Transverse colon (tissue), 4 donors: ENCODE measurements around the gene LARGE1. TPM values are rescaled to one million over a fixed set of nuclear protein-coding genes. Genes with fewer than 3 reads are reported as not detected.
A peak's percentile ranks its signal among the peaks of the same experiment; 100 is the strongest.

Source experiments
- DNase-seq: peaks from one replicate; pipeline ENCODE4 v3.0.0-alpha.2; 2019
- H3K27ac ChIP-seq, 4 donors: fragments of 200-600 bp; sonication (generic); 2 replicates each; pipeline ENCODE4 v1.5.1; 2016 to 2018; ENCODE audit warnings: inconsistent platforms in 4 of 4
- H3K27me3 ChIP-seq: fragments of 200-600 bp; sonication (generic); 2 replicates; pipeline ENCODE4 v1.5.1; 2017; ENCODE audit warnings: inconsistent platforms
- H3K36me3 ChIP-seq, 4 donors: fragments of 200-600 bp; sonication (generic); 2 replicates each; pipeline ENCODE4 v1.5.1; 2017 to 2019; ENCODE audit warnings: inconsistent platforms in 4 of 4
- H3K4me1 ChIP-seq, 4 donors: fragments of 200-600 bp; sonication (generic); 2 replicates each; pipeline ENCODE4 v1.5.1; 2017 to 2020; ENCODE audit warnings: inconsistent platforms in 4 of 4
- H3K4me3 ChIP-seq, 4 donors: fragments of 200-600 bp; sonication (generic); 1 replicate in 1 of 4; 2 replicates in 3 of 4; pipeline versions ENCODE4 v1.5.1 to v1.6.1; 2017 to 2019; ENCODE audit warnings: inconsistent platforms in 4 of 4
- H3K9me3 ChIP-seq, 2 donors: fragments of 200-600 bp; sonication (generic); 2 replicates each; pipeline ENCODE4 v1.5.1; 2017 to 2019; ENCODE audit warnings: inconsistent platforms in 2 of 2
- CTCF ChIP-seq, 5 experiments: fragments of 200-600 bp in 3 of 5; fragments of 450-650 bp in 2 of 5; sonication (generic) in 3 of 5; IDR thresholded peaks; 1 replicate in 2 of 5; 2 replicates in 3 of 5; pipeline ENCODE4 v1.5.1; 2016 to 2017; ENCODE audit warnings: antibody characterized with exemption in 5 of 5, inconsistent platforms in 3 of 5, mild to moderate bottlenecking in 2 of 5, moderate library complexity in 1 of 5
- EP300 ChIP-seq: sonication (generic); formaldehyde crosslinking; IDR thresholded peaks from one replicate; pipeline ENCODE4 v1.6.1; 2017; ENCODE audit warnings: antibody characterized with exemption, low read depth
- POLR2A ChIP-seq: fragments of 450-650 bp; IDR thresholded peaks from one replicate; pipeline ENCODE4 v1.6.1; 2016; ENCODE audit warnings: antibody characterized with exemption, mild to moderate bottlenecking, moderate library complexity
- POLR2AphosphoS5 ChIP-seq, 3 donors: sonication (generic); formaldehyde crosslinking; IDR thresholded peaks; one replicate each; pipeline ENCODE4 v1.6.1; 2016; ENCODE audit warnings: antibody characterized with exemption in 3 of 3
- WGBS, 2 donors: methylation state at CpG; one replicate each; pipeline ENCODE4 v1.1.5; 2018; ENCODE audit warnings: low coverage in 1 of 2; 5-methylcytosine and 5-hydroxymethylcytosine counted together
- in situ Hi-C, 4 donors: fragments of 200-750 bp; cut with MboI; loops; one replicate each; pipeline versions ENCODE4 v1.15.0 to v1.15.1; 2017; ENCODE audit warnings: low sequenced_read_pairs in 3 of 4, low pct_ligation_motif_present in 1 of 4, low pct_unique_long_range_greater_than_20kb in 1 of 4
- intact Hi-C: fragments of 100-400 bp; cut with DNase I; formaldehyde crosslinking; loops from one replicate; pipeline ENCODE4 v1.15.1; 2023; ENCODE audit warnings: low total_unique reads
- total RNA-seq, 4 donors: library from RNA; depleted of rRNA; stranded (reverse); fragments of >200 nt; gene quantifications; one replicate each; pipeline ENCODE4 v1.1.0, GENCODE V29; 2016

The LARGE1 gene
- total RNA-seq, 4 donors from 2014 or later = 46.5 to 304 (median 80.5) TPM

DNA sequence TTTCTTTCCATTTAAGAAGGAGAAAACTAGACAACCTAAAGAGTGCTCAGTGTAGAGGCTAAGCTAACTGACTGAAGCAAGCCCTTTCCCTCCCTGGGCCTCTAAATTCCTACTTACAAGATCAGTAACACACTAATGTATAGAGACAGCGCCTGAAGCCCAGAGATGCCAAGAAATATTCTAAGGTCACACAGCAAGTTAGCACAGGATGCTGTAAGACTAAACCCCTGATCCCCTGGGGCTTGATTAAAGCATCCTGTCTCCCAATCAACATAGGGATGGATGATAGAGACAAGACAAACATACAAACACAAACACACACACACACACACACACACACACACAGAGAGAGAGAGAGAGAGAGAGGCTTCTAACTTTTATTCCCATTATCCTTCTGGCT lies 5.6 kb downstream of the LARGE1 start:
- in situ Hi-C loops = loop anchor here in 1 of 4 donors (25.0 kb wide), 1 partner anchor 602 kb away; no protein-coding TSS in a partner anchor
- 96 to 100% methylated on average over 1 of the region's 1 CpG for WGBS, 2 donors

GRCh38 chr22:33914131-33914530 lies 6.1 kb downstream of the LARGE1 start:
- Histone ChIP-seq H3K27ac (no peak overlapping the region), H3K9me3 (no peaks in the 10 kb centered on the region), H3K4me1 (peaks cover 4 to 28% (median 12%) of the 10 kb centered on the region in 4 donors), H3K36me3 (no peaks in the 10 kb centered on the region), H3K27me3 (no peaks in the 10 kb centered on the region), H3K4me3 (no peak overlapping the region)
- 84 to 86% methylated on average over 1 to 2 of the region's 2 CpGs for WGBS, 2 donors
- in situ Hi-C loops = loop anchor here in 1 of 4 donors (25.0 kb wide), 1 partner anchor 602 kb away; no protein-coding TSS in a partner anchor
- no peak for DNase-seq
- intact Hi-C loops = no loop called here
- TF ChIP-seq EP300 = no peak
- TF ChIP-seq POLR2AphosphoS5 (IDR thresholded peaks at IDR 0.05) = no peak
- no peak for TF ChIP-seq POLR2A
- TF ChIP-seq CTCF (IDR thresholded peaks at IDR 0.05) = no peak

More for the DNA sequence above, 5.6 kb downstream of the LARGE1 start:
- Histone ChIP-seq H3K4me3 (no peak overlapping the region), H3K27ac (no peak overlapping the region), H3K4me1 (peaks cover 4 to 23% (median 9%) of the 10 kb centered on the region in 4 donors), H3K9me3 (no peaks in the 10 kb centered on the region), H3K27me3 (no peaks in the 10 kb centered on the region), H3K36me3 (no peaks in the 10 kb centered on the region)
- intact Hi-C loops = no loop called here
- DNase-seq = no peak
- TF ChIP-seq POLR2A = no peak
- TF ChIP-seq CTCF (IDR thresholded peaks at IDR 0.05) = no peak
- no peak for TF ChIP-seq POLR2AphosphoS5 (IDR thresholded peaks at IDR 0.05)
- TF ChIP-seq EP300 = no peak

- intact Hi-C loops (no loop called here), in situ Hi-C loops (loop anchor here in 1 of 4 donors (25.0 kb wide), 1 partner anchor 601 kb away; no protein-coding TSS in a partner anchor)
- TF ChIP-seq CTCF (IDR thresholded peaks at IDR 0.05) = no peak
- TF ChIP-seq POLR2A = no peak
- no peak for TF ChIP-seq EP300
- TF ChIP-seq POLR2AphosphoS5 (IDR thresholded peaks at IDR 0.05) = no peak
- no peak overlapping the region for H3K4me3 ChIP-seq
- DNase-seq = no peak
- 91 to 100% methylated on average over 3 to 4 of the region's 4 CpGs for WGBS, 2 donors
- H3K27me3 ChIP-seq = no peaks in the 10 kb centered on the region
- peaks cover 4 to 29% (median 14%) of the 10 kb centered on the region in 4 donors for H3K4me1 ChIP-seq
- no peaks in the 10 kb centered on the region for H3K9me3 ChIP-seq
- no peak overlapping the region for H3K27ac ChIP-seq
- no peaks in the 10 kb centered on the region for H3K36me3 ChIP-seq
These were observed 7.1 kb downstream of the LARGE1 start for GRCh38 chr22:33913188-33913587.

- in situ Hi-C loops (loop anchor here in 1 of 4 donors (25.0 kb wide), 1 partner anchor 598 kb away; no protein-coding TSS in a partner anchor), intact Hi-C loops (no loop called here)
- no peaks in the 10 kb centered on the region for H3K27me3 ChIP-seq
- H3K27ac ChIP-seq = peak overlapping the region; percentile 67 to 81 (median 74)
- H3K36me3 ChIP-seq = no peaks in the 10 kb centered on the region
- H3K4me1 ChIP-seq = peaks cover 11 to 31% (median 13%) of the 10 kb centered on the region in 4 donors
- no peak for TF ChIP-seq EP300
- no peak for TF ChIP-seq CTCF (IDR thresholded peaks at IDR 0.05)
- TF ChIP-seq POLR2A = no peak
- TF ChIP-seq POLR2AphosphoS5 (IDR thresholded peaks at IDR 0.05) = no peak
- no peaks in the 10 kb centered on the region for H3K9me3 ChIP-seq
- no peak for DNase-seq
- WGBS, 2 donors = 83 to 86% methylated on average over 6 of the region's 6 CpGs
- H3K4me3 ChIP-seq = no peak overlapping the region
These were observed 10.4 kb downstream of the LARGE1 start for GRCh38 chr22:33909911-33910310.
